Keratinocyte (primary cell): Measurements from ENCODE around the gene TSTD2.

Source experiments
- CTCF ChIP-seq, 3 experiments: IDR thresholded peaks in 1 of 3; conservative IDR thresholded peaks in 1 of 3; optimal IDR thresholded peaks in 1 of 3; 2 replicates in 2 of 3; 3 replicates in 1 of 3; pipeline versions ENCODE3 to v1.5.1; 2011; ENCODE audit warnings: low read length in 3 of 3, mild to moderate bottlenecking in 3 of 3, moderate library complexity in 2 of 3, control low read depth in 1 of 3, inconsistent platforms in 1 of 3; ENCODE audit not compliant: insufficient read depth in 2 of 3; ENCODE audit errors: extremely low read depth in 1 of 3
- EZH2 ChIP-seq: IDR thresholded peaks from one replicate; pipeline ENCODE4 v1.6.1; 2012; ENCODE audit warnings: inconsistent platforms, mild to moderate bottlenecking, low read length, moderate library complexity

GRCh38 chr9:97555164-97555563, 78.0 kb downstream of the TSTD2 start:
- no peak for TF ChIP-seq CTCF (optimal IDR thresholded peaks at IDR 0.05 in 1 of 3, IDR thresholded peaks at IDR 0.05 in 1 of 3, conservative IDR thresholded peaks at IDR 0.05 in 1 of 3; ENCODE audit: extremely low read depth in 1 of 3, insufficient read depth in 2 of 3, low read length in 3 of 3)
- TF ChIP-seq EZH2, result no peak
